ENCODE results near the gene OR2G6.
"Not testable (repeated sequence)": the region's sequence is repeated elsewhere in the genome, so short reads cannot be mapped to it uniquely, and the experiment has no call there.

DNA sequence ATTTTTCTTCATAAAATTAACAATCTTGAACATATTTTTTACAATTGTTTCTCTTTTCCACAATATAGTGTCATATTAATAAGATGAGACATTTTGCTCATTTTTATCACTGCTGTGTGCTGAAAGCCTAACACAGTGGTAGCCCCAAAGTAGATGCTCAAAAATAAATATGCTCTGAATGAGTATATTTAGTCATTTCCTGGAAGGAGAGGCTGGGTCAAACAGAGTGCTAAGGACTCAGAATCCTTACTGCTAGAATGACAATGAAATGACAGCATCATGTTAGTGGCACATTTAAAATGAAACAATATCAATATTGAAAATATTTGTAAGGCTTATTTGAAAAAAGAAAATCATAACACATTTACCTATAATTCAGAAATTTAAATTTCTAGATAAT, 29.6 kb downstream of the OR2G6 start:
- not testable (repeated sequence) for TF ChIP-seq CTCF, POLR2A (IDR thresholded peaks at IDR 0.05)
